Fibroblast of skin of scalp (primary cell): Measurements from ENCODE around the gene BAIAP3.

Experiments
- DNase-seq: peaks from one replicate; pipeline ENCODE4 v3.0.0-alpha.2; 2013

The BAIAP3 gene

GRCh38 chr16:1394367-1394951 lies 61.0 kb downstream of the BAIAP3 start:
- no peak for DNase-seq

DNA sequence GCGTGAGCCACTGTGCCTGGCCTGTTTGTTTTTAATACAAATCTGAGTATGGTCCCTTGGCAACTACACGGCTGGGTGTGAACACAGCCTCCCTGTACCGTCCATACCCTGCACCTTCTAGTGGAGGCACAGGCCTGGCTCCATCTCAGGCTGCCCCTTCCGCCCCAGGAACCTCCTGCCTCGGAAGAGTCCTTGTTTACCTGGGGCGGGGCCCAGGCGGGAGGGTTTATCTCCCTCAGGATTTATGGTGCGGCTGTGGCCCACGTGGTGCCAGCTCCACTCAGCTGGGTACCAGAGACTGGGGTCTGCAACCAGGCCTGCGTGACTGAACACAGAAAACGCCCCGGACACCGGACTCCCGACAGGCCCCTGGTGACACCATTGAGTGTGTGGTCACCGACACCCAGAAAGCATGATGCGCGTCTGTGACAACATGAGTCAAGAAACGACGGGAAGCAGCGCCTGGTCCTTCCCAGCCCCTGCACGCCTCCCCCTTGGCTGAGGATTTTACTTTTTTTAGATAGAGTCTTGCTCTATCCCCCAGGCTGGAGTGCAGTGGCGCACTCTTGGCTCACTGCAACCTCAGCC lies 62.1 kb downstream of the BAIAP3 start:
- DNase-seq: no peak

GRCh38 chr16:1397779-1398178 lies 64.3 kb downstream of the BAIAP3 start:
- no peak for DNase-seq

DNA sequence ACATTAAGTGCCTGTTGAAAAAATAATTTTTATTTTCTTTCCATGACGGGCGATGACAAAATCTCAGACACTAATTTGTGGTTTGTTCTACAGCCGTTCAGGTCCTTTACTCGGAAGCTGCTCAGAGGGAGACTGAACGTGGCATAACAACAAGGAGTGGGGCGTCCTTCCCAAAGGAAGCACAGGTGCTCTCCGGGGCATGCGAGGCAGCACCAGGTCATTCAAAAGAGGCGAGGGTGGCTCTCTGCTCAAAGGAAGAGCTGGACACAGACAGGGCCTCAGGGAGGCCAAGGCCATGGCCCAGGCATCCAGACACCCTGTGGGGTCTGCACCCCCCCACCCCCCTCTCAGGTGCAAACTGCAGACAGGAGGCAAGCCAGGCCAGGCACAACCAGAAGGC lies 64.9 kb downstream of the BAIAP3 start:
- DNase-seq: no peak
